Mucosa of stomach (tissue), 1 donor: ENCODE measurements around the gene SLC9A6.
"Not testable (repeated sequence)": the region's sequence is repeated elsewhere in the genome, so short reads cannot be mapped to it uniquely, and the experiment has no call there.

Experiments used
- H3K27me3 ChIP-seq: one replicate; pipeline ENCODE4 v1.7.0; 2013; ENCODE audit warnings: mild to moderate bottlenecking, low read length; ENCODE audit not compliant: control insufficient read depth, insufficient read depth
- H3K36me3 ChIP-seq: one replicate; pipeline ENCODE4 v1.7.0; 2013; ENCODE audit warnings: low read length; ENCODE audit not compliant: control insufficient read depth, insufficient read depth
- H3K4me1 ChIP-seq: one replicate; pipeline ENCODE4 v1.7.0; 2013; ENCODE audit warnings: mild to moderate bottlenecking, low read length; ENCODE audit not compliant: control insufficient read depth, insufficient read depth
- H3K4me3 ChIP-seq: one replicate; pipeline ENCODE4 v1.7.0; 2013; ENCODE audit warnings: low read length
- H3K9ac ChIP-seq: one replicate; pipeline ENCODE4 v1.7.0; 2013; ENCODE audit warnings: mild to moderate bottlenecking, low read length, moderate library complexity
- H3K9me3 ChIP-seq: one replicate; pipeline ENCODE4 v1.7.0; 2013; ENCODE audit warnings: mild to moderate bottlenecking, low read length, moderate library complexity; ENCODE audit not compliant: control insufficient read depth
- donor health status: Pancreatic carcinoma.

Gene SLC9A6

GRCh38 chrX:136067966-136068365, 82.7 kb downstream of the SLC9A6 start:
- Histone ChIP-seq H3K9ac (no peak overlapping the region), H3K27me3 (no peaks in the 10 kb centered on the region), H3K4me1 (no peaks in the 10 kb centered on the region), H3K36me3 (no peaks in the 10 kb centered on the region), H3K9me3 (no peaks in the 10 kb centered on the region), H3K4me3 (no peak overlapping the region)

DNA sequence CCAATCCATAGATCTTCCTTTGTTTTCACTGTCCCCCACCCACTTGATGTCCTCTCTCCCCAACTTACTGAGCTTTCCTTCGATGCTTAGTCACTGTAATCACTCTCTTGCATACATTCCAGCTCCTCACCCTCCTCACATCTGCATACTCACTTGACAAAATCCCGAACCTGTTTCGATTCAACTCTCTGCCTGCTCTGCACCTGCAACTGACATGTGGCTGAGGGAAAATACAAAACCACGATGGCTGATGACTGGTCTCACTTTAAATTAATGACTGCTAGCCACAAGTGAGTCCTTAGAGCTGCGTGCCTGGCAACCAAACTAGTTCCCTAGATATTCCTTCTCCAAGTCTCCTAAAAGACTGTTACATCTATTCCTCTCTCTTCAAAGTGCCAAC, 91.7 kb downstream of the SLC9A6 start:
- Histone ChIP-seq H3K36me3 (no peaks in the 10 kb centered on the region), H3K9me3 (no peaks in the 10 kb centered on the region), H3K4me1 (no peaks in the 10 kb centered on the region), H3K9ac (no peak overlapping the region), H3K4me3 (no peak overlapping the region), H3K27me3 (no peaks in the 10 kb centered on the region)

- H3K9ac ChIP-seq: no peak overlapping the region
- H3K9me3 ChIP-seq: no peaks in the 10 kb centered on the region
- no peaks in the 10 kb centered on the region for H3K4me1 ChIP-seq
- no peaks in the 10 kb centered on the region for H3K36me3 ChIP-seq
- no peaks in the 10 kb centered on the region for H3K27me3 ChIP-seq
- no peak overlapping the region for H3K4me3 ChIP-seq
These were observed 95.5 kb downstream of the SLC9A6 start for GRCh38 chrX:136080766-136081165.

GRCh38 chrX:136086521-136086920, 101.3 kb downstream of the SLC9A6 start:
- H3K9me3 ChIP-seq: no peaks in the 10 kb centered on the region
- no peak overlapping the region for H3K4me3 ChIP-seq
- H3K9ac ChIP-seq: no peak overlapping the region
- no peaks in the 10 kb centered on the region for H3K4me1 ChIP-seq
- H3K27me3 ChIP-seq: no peaks in the 10 kb centered on the region
- no peaks in the 10 kb centered on the region for H3K36me3 ChIP-seq

GRCh38 chrX:136091898-136092297, 106.7 kb downstream of the SLC9A6 start:
- H3K9ac ChIP-seq, H3K4me3 ChIP-seq, H3K9me3 ChIP-seq, H3K4me1 ChIP-seq, H3K36me3 ChIP-seq, H3K27me3 ChIP-seq: not testable (repeated sequence)

GRCh38 chrX:136094962-136095361, 109.7 kb downstream of the SLC9A6 start:
- Histone ChIP-seq H3K9ac (no peak overlapping the region), H3K27me3 (no peaks in the 10 kb centered on the region), H3K9me3 (no peaks in the 10 kb centered on the region), H3K4me1 (no peaks in the 10 kb centered on the region), H3K4me3 (no peak overlapping the region), H3K36me3 (no peaks in the 10 kb centered on the region)
